Body of pancreas (tissue), 4 donors: ENCODE data around the gene GSE1. TPM values are rescaled to one million over a fixed set of nuclear protein-coding genes. Genes with fewer than 3 reads are reported as not detected.

Experiments used
- ATAC-seq: fragments of 150-250 bp; one replicate; pipeline ENCODE4 v1.9.1; 2016
- DNase-seq, 4 donors: peaks; one replicate each; pipeline ENCODE4 v3.0.0-alpha.2; 2019
- H3K27ac ChIP-seq, 4 donors: fragments of 200-600 bp; sonication (generic); 1 replicate in 3 of 4; 2 replicates in 1 of 4; pipeline versions ENCODE4 v1.5.1 to v1.6.1; 2016 to 2019; ENCODE audit warnings: mild to moderate bottlenecking in 1 of 4, mixed read lengths in 1 of 4, moderate library complexity in 1 of 4
- H3K27me3 ChIP-seq, 2 donors: fragments of 200-600 bp; sonication (generic); one replicate each; pipeline ENCODE4 v1.6.0; 2016; ENCODE audit warnings: mild to moderate bottlenecking in 1 of 2
- H3K36me3 ChIP-seq, 2 donors: fragments of 200-600 bp; sonication (generic); replicated peaks in 1 of 2; 2 replicates each; pipeline ENCODE4 v1.5.1; 2016; ENCODE audit warnings: low read depth in 2 of 2; ENCODE audit not compliant: insufficient read depth in 1 of 2
- H3K4me1 ChIP-seq: fragments of 200-600 bp; sonication (generic); one replicate; pipeline ENCODE4 v1.6.0; 2016
- H3K4me3 ChIP-seq, 2 donors: fragments of 200-600 bp; sonication (generic); 1 replicate in 1 of 2; 2 replicates in 1 of 2; pipeline ENCODE4 v1.5.1; 2016 to 2019
- H3K9me3 ChIP-seq, 3 donors: fragments of 200-600 bp; sonication (generic); 1 replicate in 2 of 3; 2 replicates in 1 of 3; pipeline ENCODE4 v1.5.1; 2016
- POLR2A ChIP-seq, 3 donors: fragments of 450-650 bp; IDR thresholded peaks; one replicate each; pipeline ENCODE4 v1.6.1; 2016; ENCODE audit warnings: antibody characterized with exemption in 3 of 3, mild to moderate bottlenecking in 2 of 3
- WGBS, 2 donors: methylation state at CpG; one replicate each; pipeline ENCODE4 v1.1.5; 2017; 5-methylcytosine and 5-hydroxymethylcytosine counted together
- intact Hi-C: fragments of 100-400 bp; cut with DNase I; formaldehyde crosslinking; loops from one replicate; pipeline ENCODE4 v1.15.1; 2023
- total RNA-seq, 2 donors: library from RNA; depleted of rRNA; stranded (reverse); fragments of >200 nt; gene quantifications; one replicate each; pipeline ENCODE4 v1.1.0, GENCODE V29; 2016
- TF ChIP-seq, protein P1 (sequence below), 7 experiments: fragments of 450-650 bp in 4 of 7; fragments of 200-600 bp in 3 of 7; sonication (generic) in 3 of 7; IDR thresholded peaks; one replicate each; pipeline ENCODE4 v1.5.1; 2016 to 2019; ENCODE audit warnings: antibody characterized with exemption in 7 of 7

The GSE1 gene
- total RNA-seq, 2 donors from 2014 or later: 76.5 to 221 TPM

DNA sequence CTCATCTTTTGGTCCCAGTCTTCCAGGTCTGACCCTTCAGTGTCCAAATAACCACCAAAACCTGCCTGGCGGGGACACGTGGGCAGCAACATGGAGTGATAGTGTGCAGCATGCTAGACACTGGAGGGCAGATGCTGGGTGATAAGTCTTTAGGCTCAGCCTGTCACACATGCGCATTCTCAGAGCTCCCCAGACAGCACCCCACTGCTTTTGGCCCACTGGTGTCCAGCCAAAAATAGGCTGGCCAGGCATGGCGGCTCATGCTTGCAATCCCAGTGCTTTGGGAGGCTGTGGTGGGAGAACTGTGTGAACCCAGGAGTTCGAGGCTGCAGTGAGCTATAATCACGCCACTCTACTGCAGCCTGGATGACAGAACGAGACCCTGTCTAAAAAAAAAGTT, 63.3 kb downstream of the GSE1 start:
- DNase-seq (no peak), ATAC-seq (no peak)
- H3K36me3 ChIP-seq: peaks cover 0 to 12% of the 10 kb centered on the region in 2 donors
- 92 to 96% methylated on average over 6 to 7 of the region's 7 CpGs for WGBS, 2 donors
- peaks cover 35% of the 10 kb centered on the region for H3K4me1 ChIP-seq
- no peaks in the 10 kb centered on the region for H3K9me3 ChIP-seq
- no peak overlapping the region for H3K27ac ChIP-seq
- H3K27me3 ChIP-seq: no peaks in the 10 kb centered on the region
- intact Hi-C loops: no loop called here
- TF ChIP-seq, protein P1, sequence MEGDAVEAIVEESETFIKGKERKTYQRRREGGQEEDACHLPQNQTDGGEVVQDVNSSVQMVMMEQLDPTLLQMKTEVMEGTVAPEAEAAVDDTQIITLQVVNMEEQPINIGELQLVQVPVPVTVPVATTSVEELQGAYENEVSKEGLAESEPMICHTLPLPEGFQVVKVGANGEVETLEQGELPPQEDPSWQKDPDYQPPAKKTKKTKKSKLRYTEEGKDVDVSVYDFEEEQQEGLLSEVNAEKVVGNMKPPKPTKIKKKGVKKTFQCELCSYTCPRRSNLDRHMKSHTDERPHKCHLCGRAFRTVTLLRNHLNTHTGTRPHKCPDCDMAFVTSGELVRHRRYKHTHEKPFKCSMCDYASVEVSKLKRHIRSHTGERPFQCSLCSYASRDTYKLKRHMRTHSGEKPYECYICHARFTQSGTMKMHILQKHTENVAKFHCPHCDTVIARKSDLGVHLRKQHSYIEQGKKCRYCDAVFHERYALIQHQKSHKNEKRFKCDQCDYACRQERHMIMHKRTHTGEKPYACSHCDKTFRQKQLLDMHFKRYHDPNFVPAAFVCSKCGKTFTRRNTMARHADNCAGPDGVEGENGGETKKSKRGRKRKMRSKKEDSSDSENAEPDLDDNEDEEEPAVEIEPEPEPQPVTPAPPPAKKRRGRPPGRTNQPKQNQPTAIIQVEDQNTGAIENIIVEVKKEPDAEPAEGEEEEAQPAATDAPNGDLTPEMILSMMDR (IDR thresholded peaks at IDR 0.05): no peak
- no peak for TF ChIP-seq POLR2A (IDR thresholded peaks at IDR 0.05)
- no peak overlapping the region for H3K4me3 ChIP-seq

DNA sequence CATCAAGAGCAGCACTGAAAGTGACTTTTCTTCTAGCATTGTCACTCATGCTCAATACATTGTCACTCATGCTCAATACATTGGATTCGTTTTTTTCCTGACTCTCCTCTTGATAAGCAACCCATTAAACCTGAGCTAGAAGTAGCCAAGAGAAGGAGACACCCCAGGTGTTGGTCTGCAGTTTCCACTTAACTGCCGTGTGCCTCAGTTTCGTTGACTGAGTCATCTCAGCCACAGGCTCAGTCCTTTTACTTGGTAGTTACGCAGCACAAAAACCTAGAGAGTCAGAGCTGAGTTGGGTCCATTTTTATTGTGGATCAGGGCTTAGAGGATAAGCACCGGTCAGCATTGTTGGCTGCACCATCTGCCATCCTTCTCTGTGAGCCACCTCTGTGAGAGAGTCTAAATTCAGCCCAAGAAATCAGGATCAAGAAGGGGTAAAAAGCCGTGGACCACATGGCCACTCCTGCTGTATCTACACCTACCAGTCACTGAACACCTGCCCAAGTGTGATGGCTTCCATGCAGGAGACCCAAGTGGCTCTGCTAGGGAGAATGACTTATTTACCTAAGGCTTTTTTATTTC, 64.4 kb downstream of the GSE1 start:
- Histone ChIP-seq H3K36me3 (peaks cover 0 to 3% of the 10 kb centered on the region in 2 donors), H3K27me3 (no peaks in the 10 kb centered on the region), H3K9me3 (no peaks in the 10 kb centered on the region), H3K27ac (no peak overlapping the region), H3K4me1 (peaks cover 35% of the 10 kb centered on the region), H3K4me3 (no peak overlapping the region)
- no peak for ATAC-seq
- DNase-seq: no peak
- TF ChIP-seq POLR2A (IDR thresholded peaks at IDR 0.05): no peak
- TF ChIP-seq, protein P1 (IDR thresholded peaks at IDR 0.05): no peak
- WGBS, 2 donors: 73 to 77% methylated on average over 6 of the region's 6 CpGs
- intact Hi-C loops: no loop called here

DNA sequence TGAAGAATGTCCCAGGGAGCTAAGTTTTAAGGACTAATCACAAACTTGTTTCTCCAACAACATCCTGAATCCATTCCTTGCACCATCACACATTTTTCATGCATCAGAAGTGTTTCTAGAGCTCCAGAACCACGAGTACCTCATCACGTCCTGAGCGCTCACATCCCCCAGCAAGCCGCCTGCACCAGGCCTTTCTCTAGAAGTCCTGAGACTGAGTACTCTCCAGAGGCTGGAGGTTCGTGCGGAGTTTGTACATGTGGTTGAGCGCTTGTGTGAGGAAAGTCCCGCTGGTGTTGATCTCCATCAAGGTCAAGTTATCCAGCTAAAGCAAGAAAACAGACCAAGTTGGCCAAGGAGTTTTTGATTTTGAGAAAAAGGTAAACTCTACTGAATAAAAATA, 64.9 kb downstream of the GSE1 start:
- Histone ChIP-seq H3K27me3 (no peaks in the 10 kb centered on the region), H3K9me3 (no peaks in the 10 kb centered on the region), H3K4me1 (peaks cover 31% of the 10 kb centered on the region), H3K4me3 (no peak overlapping the region), H3K36me3 (no peaks in the 10 kb centered on the region), H3K27ac (no peak overlapping the region)
- DNase-seq (no peak), ATAC-seq (no peak)
- intact Hi-C loops: no loop called here
- 51 to 68% methylated on average over 8 of the region's 8 CpGs for WGBS, 2 donors
- TF ChIP-seq, protein P1 (IDR thresholded peaks at IDR 0.05): no peak
- no peak for TF ChIP-seq POLR2A (IDR thresholded peaks at IDR 0.05)

DNA sequence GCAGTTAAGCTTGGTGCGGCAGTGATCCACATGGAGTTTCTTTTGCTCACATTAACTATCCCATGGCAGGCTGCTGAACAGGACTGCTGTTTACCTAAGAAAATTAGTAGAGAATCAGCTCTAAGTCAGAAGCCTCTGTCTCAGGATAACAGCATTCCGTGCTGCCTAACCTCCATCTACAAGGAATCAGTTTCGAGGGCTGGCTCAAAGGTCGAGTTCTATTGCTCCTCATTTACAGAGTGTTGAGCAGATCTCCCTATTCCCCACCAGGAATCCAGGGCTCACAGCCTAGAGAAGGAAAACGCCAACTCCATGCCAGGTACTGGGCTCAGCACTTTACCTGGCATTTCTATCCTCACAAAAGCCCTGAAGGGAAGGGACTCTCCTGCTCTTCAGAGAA, 65.7 kb downstream of the GSE1 start:
- H3K4me1 ChIP-seq: peaks cover 25% of the 10 kb centered on the region
- TF ChIP-seq POLR2A (IDR thresholded peaks at IDR 0.05): no peak
- TF ChIP-seq, protein P1 (IDR thresholded peaks at IDR 0.05): no peak
- no peaks in the 10 kb centered on the region for H3K36me3 ChIP-seq
- ATAC-seq (no peak), DNase-seq (no peak)
- WGBS, 2 donors: 64 to 86% methylated on average over 5 of the region's 5 CpGs
- intact Hi-C loops: no loop called here
- no peak overlapping the region for H3K4me3 ChIP-seq
- no peaks in the 10 kb centered on the region for H3K27me3 ChIP-seq
- H3K27ac ChIP-seq: no peak overlapping the region
- H3K9me3 ChIP-seq: no peaks in the 10 kb centered on the region

DNA sequence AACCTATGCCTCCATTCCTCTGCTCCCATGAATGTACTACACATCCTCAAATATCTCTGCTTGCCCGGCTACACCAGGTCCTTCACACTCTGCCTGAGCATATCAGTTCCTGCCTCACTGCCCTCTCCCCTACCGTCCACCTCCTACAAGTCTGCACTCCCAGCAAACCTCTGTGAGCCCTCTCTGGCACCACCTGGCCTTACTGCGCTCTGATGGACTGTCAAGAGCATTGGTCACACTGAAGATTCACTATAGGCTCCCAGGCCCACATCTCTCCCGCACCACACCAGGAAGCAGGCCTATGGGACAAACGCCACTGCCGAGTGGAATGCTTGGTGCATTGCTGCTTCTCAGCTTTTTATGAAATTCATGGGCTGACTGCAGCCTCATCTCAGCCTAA, 66.7 kb downstream of the GSE1 start:
- no peak for DNase-seq
- no peaks in the 10 kb centered on the region for H3K36me3 ChIP-seq
- H3K4me1 ChIP-seq: peaks cover 14% of the 10 kb centered on the region
- no peak overlapping the region for H3K4me3 ChIP-seq
- intact Hi-C loops: no loop called here
- ATAC-seq: no peak
- WGBS, 2 donors: 88 to 90% methylated on average over 4 to 6 of the region's 6 CpGs
- no peaks in the 10 kb centered on the region for H3K9me3 ChIP-seq
- TF ChIP-seq POLR2A (IDR thresholded peaks at IDR 0.05): no peak
- TF ChIP-seq, protein P1 (IDR thresholded peaks at IDR 0.05): no peak
- H3K27me3 ChIP-seq: no peaks in the 10 kb centered on the region
- H3K27ac ChIP-seq: no peak overlapping the region
